Activated CD8-positive, alpha-beta memory T cell treated with anti-CD3 and anti-CD28 coated beads for 1 hour (primary cell): ENCODE data around the gene EEFSEC.

Source experiments
- DNase-seq, 2 donors: peaks; one replicate each; pipeline ENCODE4 v3.0.0-alpha.2; 2020; ENCODE audit warnings: low read depth in 1 of 2; ENCODE audit errors: extremely low read depth in 1 of 2

Gene EEFSEC

GRCh38 chr3:128326051-128326823 lies 173.0 kb downstream of the EEFSEC start:
- DNase-seq: no peak

GRCh38 chr3:128327606-128328031 lies 174.3 kb downstream of the EEFSEC start:
- DNase-seq: no peak

- DNase-seq: no peak
Observed at GRCh38 chr3:128328546-128329458, 175.5 kb downstream of the EEFSEC start.

- DNase-seq: no peak
Observed at GRCh38 chr3:128329491-128330213, 176.4 kb downstream of the EEFSEC start.

GRCh38 chr3:128330214-128330842 lies 177.0 kb downstream of the EEFSEC start:
- DNase-seq: no peak

- no peak for DNase-seq
Observed at GRCh38 chr3:128334086-128334645, 180.9 kb downstream of the EEFSEC start.

GRCh38 chr3:128334766-128335165 lies 181.5 kb downstream of the EEFSEC start:
- no peak for DNase-seq

- DNase-seq: no peak
Observed at GRCh38 chr3:128335621-128336296, 182.5 kb downstream of the EEFSEC start.

GRCh38 chr3:128336337-128337156 lies 183.3 kb downstream of the EEFSEC start:
- DNase-seq: no peak

- DNase-seq: no peak
Observed at GRCh38 chr3:128337305-128337704, 184.0 kb downstream of the EEFSEC start.

GRCh38 chr3:128338536-128339330 lies 185.5 kb downstream of the EEFSEC start:
- no peak for DNase-seq

- DNase-seq: no peak
Observed at GRCh38 chr3:128339491-128340012, 186.3 kb downstream of the EEFSEC start.

- no peak for DNase-seq
Observed at GRCh38 chr3:128340198-128340903, 187.1 kb downstream of the EEFSEC start.

GRCh38 chr3:128340904-128341555 lies 187.7 kb downstream of the EEFSEC start:
- no peak for DNase-seq

- no peak for DNase-seq
Observed at GRCh38 chr3:128341659-128342395, 188.5 kb downstream of the EEFSEC start.

- DNase-seq: no peak
Observed at GRCh38 chr3:128342701-128343180, 189.5 kb downstream of the EEFSEC start.
